GM21390 (cell line): ENCODE measurements around the gene PLEKHH1.
"Not testable (repeated sequence)": the region's sequence is repeated elsewhere in the genome, so short reads cannot be mapped to it uniquely, and the experiment has no call there.

Experiments used
- ATAC-seq: cut with Tn5 transposase; IDR thresholded peaks from one replicate; pipeline ENCODE4 v1.9.1; 2021; ENCODE audit not compliant: unreplicated experiment

PLEKHH1 gene

GRCh38 chr14:67620217-67620785 lies 87.2 kb downstream of the PLEKHH1 start:
- ATAC-seq: no peak

- no peak for ATAC-seq
Measured at GRCh38 chr14:67622675-67623074, 89.6 kb downstream of the PLEKHH1 start.

- no peak for ATAC-seq
Measured at GRCh38 chr14:67623114-67623513, 90.0 kb downstream of the PLEKHH1 start.

- ATAC-seq: not testable (repeated sequence)
Measured at GRCh38 chr14:67626131-67626530, 93.0 kb downstream of the PLEKHH1 start.

DNA sequence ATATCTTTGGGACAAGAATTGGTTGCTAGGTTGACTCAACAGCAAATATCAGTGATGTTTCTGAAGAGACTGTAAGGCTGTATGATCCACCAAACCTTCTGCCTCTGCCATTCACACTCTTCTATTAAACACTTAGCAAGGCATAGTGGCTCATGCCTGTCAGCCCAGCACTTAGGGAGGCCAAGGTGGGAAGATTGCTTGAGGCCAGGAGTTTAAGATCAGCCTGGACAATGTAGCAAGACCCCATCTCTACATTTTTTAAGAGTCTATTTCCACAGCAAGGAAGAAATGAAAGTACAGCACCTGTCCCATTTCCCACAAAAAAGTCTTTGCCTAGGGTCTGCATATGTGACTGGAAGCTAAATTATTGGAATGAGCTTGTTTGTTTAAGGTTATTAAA lies 94.4 kb downstream of the PLEKHH1 start:
- no peak for ATAC-seq

GRCh38 chr14:67630186-67630585 lies 97.1 kb downstream of the PLEKHH1 start:
- ATAC-seq: no peak

DNA sequence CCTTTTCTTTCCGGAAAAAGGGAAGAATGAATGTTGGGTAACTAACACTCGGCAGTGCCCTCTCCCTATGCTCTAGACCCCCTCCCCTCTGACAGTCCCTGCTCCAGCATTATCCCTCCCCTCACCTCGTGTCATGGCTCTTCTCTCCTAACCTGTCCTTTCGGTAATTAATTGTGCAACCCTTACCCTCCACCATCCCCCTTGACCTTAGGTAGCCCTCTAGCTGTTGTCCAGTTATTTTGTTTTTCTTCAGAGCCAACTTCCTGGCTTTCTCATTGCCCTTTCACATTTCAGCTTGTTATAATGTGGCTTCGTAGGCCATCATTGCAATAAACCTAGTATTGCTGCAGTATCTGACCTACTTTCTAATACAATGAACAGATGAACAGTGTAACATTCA lies 97.8 kb downstream of the PLEKHH1 start:
- no peak for ATAC-seq

- no peak for ATAC-seq
Measured at GRCh38 chr14:67633451-67634147, 100.5 kb downstream of the PLEKHH1 start.

- no peak for ATAC-seq
Measured at GRCh38 chr14:67636361-67636919, 103.3 kb downstream of the PLEKHH1 start.

DNA sequence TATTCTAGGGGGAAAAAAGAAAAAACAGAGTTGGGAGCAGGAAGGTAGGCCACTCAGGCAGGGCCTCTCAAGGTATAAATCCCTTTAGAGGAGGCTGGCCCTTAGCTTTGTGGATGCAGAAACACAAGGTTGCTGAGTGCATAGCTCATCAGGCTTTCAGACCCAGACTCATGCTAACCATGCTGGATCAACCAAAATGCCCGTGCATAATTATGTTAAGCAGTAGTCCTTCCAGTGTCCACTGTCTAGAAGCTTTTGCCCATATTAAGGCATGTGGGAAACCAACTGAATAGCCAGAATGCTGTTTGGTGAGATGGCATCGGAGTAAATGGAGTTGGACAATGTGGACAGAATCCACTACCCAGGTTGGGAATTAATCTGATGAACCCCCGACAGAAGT lies 105.6 kb downstream of the PLEKHH1 start:
- no peak for ATAC-seq
